Liver (tissue), 9 donors: ENCODE results near the gene PADI3. TPM values are rescaled to one million over a fixed set of nuclear protein-coding genes. Genes with fewer than 3 reads are reported as not detected.

Source experiments
- DNase-seq: peaks from one replicate; pipeline ENCODE4 v3.0.0-alpha.2; 2017; ENCODE audit warnings: low spot score
- H3K27ac ChIP-seq, 2 donors: one replicate each; pipeline ENCODE4 v1.7.0; 2013; ENCODE audit warnings: inconsistent platforms in 2 of 2, low read length in 2 of 2, control low read depth in 1 of 2, low read depth in 1 of 2, mild to moderate bottlenecking in 1 of 2
- H3K27me3 ChIP-seq, 4 donors: one replicate each; pipeline versions ENCODE4 v1.6.1 to v1.7.0; 2013; ENCODE audit warnings: low read length in 3 of 4, inconsistent platforms in 1 of 4, mild to moderate bottlenecking in 1 of 4, moderate library complexity in 1 of 4; ENCODE audit not compliant: control insufficient read depth in 4 of 4, insufficient read depth in 4 of 4
- H3K36me3 ChIP-seq, 4 donors: one replicate each; pipeline versions ENCODE4 v1.6.1 to v1.7.0; 2013; ENCODE audit warnings: low read length in 3 of 4, mild to moderate bottlenecking in 3 of 4, low read depth in 1 of 4, moderate library complexity in 1 of 4; ENCODE audit not compliant: control insufficient read depth in 4 of 4, insufficient read depth in 3 of 4
- H3K4me1 ChIP-seq, 4 donors: one replicate each; pipeline versions ENCODE4 v1.6.1 to v1.7.0; 2013; ENCODE audit warnings: low read length in 3 of 4, mild to moderate bottlenecking in 3 of 4, moderate library complexity in 1 of 4; ENCODE audit not compliant: control insufficient read depth in 4 of 4, insufficient read depth in 4 of 4
- H3K4me3 ChIP-seq, 3 donors: one replicate each; pipeline versions ENCODE4 v1.6.1 to v1.7.0; 2013; ENCODE audit warnings: low read length in 3 of 3, control low read depth in 1 of 3, low read depth in 1 of 3, mild to moderate bottlenecking in 1 of 3
- H3K9ac ChIP-seq, 2 donors: one replicate each; pipeline ENCODE4 v1.7.0; 2013; ENCODE audit warnings: low read length in 2 of 2, mild to moderate bottlenecking in 2 of 2, moderate library complexity in 2 of 2, control low read depth in 1 of 2, low read depth in 1 of 2
- H3K9me3 ChIP-seq, 4 donors: one replicate each; pipeline versions ENCODE4 v1.6.1 to v1.7.0; 2013; ENCODE audit warnings: low read length in 3 of 4; ENCODE audit not compliant: control insufficient read depth in 4 of 4
- ATF3 ChIP-seq: IDR thresholded peaks from 2 replicates; pipeline ENCODE4 v1.6.1; 2016; ENCODE audit warnings: antibody characterized with exemption
- CTCF ChIP-seq: fragments of 150-350 bp; IDR thresholded peaks from 2 replicates; pipeline ENCODE4 v1.5.1; 2017; ENCODE audit warnings: improper control_type of control experiment, low read depth, low read length; ENCODE audit not compliant: missing input control
- FOXA1 ChIP-seq: IDR thresholded peaks from 2 replicates; pipeline ENCODE4 v1.6.1; 2016; ENCODE audit warnings: antibody characterized with exemption
- GABPA ChIP-seq, 2 donors: IDR thresholded peaks in 1 of 2; conservative IDR thresholded peaks in 1 of 2; 2 replicates each; pipeline ENCODE4 v1.6.1; 2016; ENCODE audit warnings: antibody characterized with exemption in 2 of 2, mild to moderate bottlenecking in 1 of 2, moderate library complexity in 1 of 2
- HNF4A ChIP-seq, 2 donors: conservative IDR thresholded peaks; 2 replicates each; pipeline ENCODE4 v1.6.1; 2016; ENCODE audit warnings: antibody characterized with exemption in 2 of 2, mild to moderate bottlenecking in 2 of 2
- HNF4G ChIP-seq: IDR thresholded peaks from 2 replicates; pipeline ENCODE4 v1.6.1; 2016; ENCODE audit warnings: antibody characterized with exemption
- MAX ChIP-seq: IDR thresholded peaks from 2 replicates; pipeline ENCODE4 v1.6.1; 2016; ENCODE audit warnings: antibody characterized with exemption
- NR2F2 ChIP-seq: IDR thresholded peaks from 2 replicates; pipeline ENCODE4 v1.6.1; 2016; ENCODE audit warnings: antibody characterized with exemption
- RAD21 ChIP-seq, 2 donors: IDR thresholded peaks; 2 replicates each; pipeline ENCODE4 v1.6.1; 2016; ENCODE audit warnings: antibody characterized with exemption in 2 of 2, mild to moderate bottlenecking in 2 of 2
- REST ChIP-seq: IDR thresholded peaks from 2 replicates; pipeline ENCODE4 v1.6.1; 2016; ENCODE audit warnings: antibody characterized with exemption, mild to moderate bottlenecking
- RXRA ChIP-seq, 2 donors: IDR thresholded peaks; 2 replicates each; pipeline ENCODE4 v1.6.1; 2017 to 2018; ENCODE audit warnings: antibody characterized with exemption in 2 of 2, mild to moderate bottlenecking in 1 of 2
- SP1 ChIP-seq: IDR thresholded peaks from 2 replicates; pipeline ENCODE4 v1.6.1; 2018; ENCODE audit warnings: antibody characterized with exemption, mild to moderate bottlenecking
- TAF1 ChIP-seq: conservative IDR thresholded peaks from 2 replicates; pipeline ENCODE4 v1.6.1; 2016; ENCODE audit warnings: antibody characterized with exemption, mild to moderate bottlenecking
- YY1 ChIP-seq: IDR thresholded peaks from 2 replicates; pipeline ENCODE4 v1.6.1; 2016; ENCODE audit warnings: antibody characterized with exemption, mild to moderate bottlenecking
- ZBTB33 ChIP-seq: IDR thresholded peaks from 2 replicates; pipeline ENCODE4 v1.6.1; 2016; ENCODE audit warnings: antibody characterized with exemption
- WGBS: extraction: QIAGEN DNeasy Blood & Tissue Kit; methylation state at CpG from one replicate; pipeline ENCODE4 v1.1.7; 2013; 5-methylcytosine and 5-hydroxymethylcytosine counted together
- polyA plus RNA-seq, 2 donors: library from polyadenylated mRNA; stranded (reverse) in 1 of 2; unstranded in 1 of 2; fragments of 200-250 nt in 1 of 2; fragments of >200 nt in 1 of 2; fragmentation: Nextera tagmentation in 1 of 2; extraction: Ambion mirVana in 1 of 2; gene quantifications; one replicate each; pipeline versions ENCODE4 v1.2.1 to v1.2.3, GENCODE V29; 2013 to 2015
- total RNA-seq, 2 donors: library from RNA; depleted of rRNA; stranded (reverse); fragments of >200 nt; gene quantifications; one replicate each; pipeline ENCODE4 v1.2.3, GENCODE V29; 2014
- donor health status: healthy.
- donor health status: healthy.
- donor health status: healthy.
- donor health status: healthy.
- donor health status: healthy.

Gene PADI3
- total and polyA plus RNA-seq, 4 donors = not detected

- no peak for TF ChIP-seq ATF3
- TF ChIP-seq ZBTB33 = no peak
- TF ChIP-seq MAX = no peak
- no peak for TF ChIP-seq RXRA (IDR thresholded peaks at IDR 0.05)
Measured at GRCh38 chr1:17213148-17213781, 35.6 kb upstream of the PADI3 start (continued).

- H3K9ac ChIP-seq = no peak overlapping the region
- H3K4me1 ChIP-seq = peaks cover 0 to 9% (median 3%) of the 10 kb centered on the region in 4 donors
- no peak for TF ChIP-seq FOXA1
- TF ChIP-seq HNF4A (conservative IDR thresholded peaks at IDR 0.05) = no peak
- TF ChIP-seq SP1 = no peak
- TF ChIP-seq REST = no peak
- no peak for TF ChIP-seq HNF4G
- no peak for TF ChIP-seq MAX
- no peak for TF ChIP-seq YY1
- no peak for TF ChIP-seq NR2F2
- WGBS = 85% methylated on average over 9 of the region's 9 CpGs
- DNase-seq = no peak
- no peak overlapping the region for H3K27ac ChIP-seq
- no peaks in the 10 kb centered on the region for H3K36me3 ChIP-seq
- no peaks in the 10 kb centered on the region for H3K9me3 ChIP-seq
- peaks cover 0 to 5% (median 1%) of the 10 kb centered on the region in 4 donors for H3K27me3 ChIP-seq
- no peak overlapping the region for H3K4me3 ChIP-seq
Measured at GRCh38 chr1:17213782-17214148, 35.1 kb upstream of the PADI3 start.

- no peak overlapping the region for H3K27ac ChIP-seq
- H3K4me1 ChIP-seq = peaks cover 0 to 14% (median 4%) of the 10 kb centered on the region in 4 donors
- H3K9ac ChIP-seq = no peak overlapping the region
- no peak overlapping the region for H3K4me3 ChIP-seq
- H3K27me3 ChIP-seq = peaks cover 0 to 5% (median 1%) of the 10 kb centered on the region in 4 donors
- no peaks in the 10 kb centered on the region for H3K9me3 ChIP-seq
- no peak for DNase-seq
- 86% methylated on average over 5 of the region's 5 CpGs for WGBS
- no peaks in the 10 kb centered on the region for H3K36me3 ChIP-seq
- TF ChIP-seq CTCF = no peak
- TF ChIP-seq YY1 = no peak
- no peak for TF ChIP-seq RXRA (IDR thresholded peaks at IDR 0.05)
- no peak for TF ChIP-seq ATF3
- TF ChIP-seq SP1 = no peak
- TF ChIP-seq MAX = no peak
- TF ChIP-seq REST = no peak
- no peak for TF ChIP-seq FOXA1
- TF ChIP-seq RAD21 (IDR thresholded peaks at IDR 0.05) = no peak
- TF ChIP-seq GABPA (IDR thresholded peaks at IDR 0.05 in 1 of 2, conservative IDR thresholded peaks at IDR 0.05 in 1 of 2) = no peak
- TF ChIP-seq TAF1 = no peak
Measured at GRCh38 chr1:17214876-17215544, 33.9 kb upstream of the PADI3 start.
